Muscle layer of colon (tissue), 2 donors: ENCODE data around the gene AMOTL1.
"Not testable (repeated sequence)": the region's sequence is repeated elsewhere in the genome, so short reads cannot be mapped to it uniquely, and the experiment has no call there.

ENCODE experiments used
- H3K27ac ChIP-seq: one replicate; pipeline ENCODE4 v1.7.0; 2013; ENCODE audit warnings: low read depth, mild to moderate bottlenecking, low read length, moderate library complexity
- H3K27me3 ChIP-seq, 2 donors: one replicate each; pipeline ENCODE4 v1.7.0; 2013; ENCODE audit warnings: low read length in 2 of 2, mild to moderate bottlenecking in 2 of 2; ENCODE audit not compliant: insufficient read depth in 2 of 2, control insufficient read depth in 1 of 2
- H3K36me3 ChIP-seq: one replicate; pipeline ENCODE4 v1.7.0; 2013; ENCODE audit warnings: mild to moderate bottlenecking, low read length; ENCODE audit not compliant: insufficient read depth
- H3K4me1 ChIP-seq: one replicate; pipeline ENCODE4 v1.7.0; 2013; ENCODE audit warnings: mild to moderate bottlenecking, low read length; ENCODE audit not compliant: insufficient read depth
- H3K4me3 ChIP-seq, 2 donors: one replicate each; pipeline ENCODE4 v1.7.0; 2013; ENCODE audit warnings: low read length in 2 of 2, low read depth in 1 of 2, mild to moderate bottlenecking in 1 of 2, moderate library complexity in 1 of 2
- H3K9ac ChIP-seq: one replicate; pipeline ENCODE4 v1.7.0; 2013; ENCODE audit warnings: low read length
- H3K9me3 ChIP-seq: one replicate; pipeline ENCODE4 v1.7.0; 2013; ENCODE audit warnings: mild to moderate bottlenecking, low read length
- donor health status: abdominal sarcoma.
- donor health status: Adenocarcinoma of cecum.

The AMOTL1 gene

DNA sequence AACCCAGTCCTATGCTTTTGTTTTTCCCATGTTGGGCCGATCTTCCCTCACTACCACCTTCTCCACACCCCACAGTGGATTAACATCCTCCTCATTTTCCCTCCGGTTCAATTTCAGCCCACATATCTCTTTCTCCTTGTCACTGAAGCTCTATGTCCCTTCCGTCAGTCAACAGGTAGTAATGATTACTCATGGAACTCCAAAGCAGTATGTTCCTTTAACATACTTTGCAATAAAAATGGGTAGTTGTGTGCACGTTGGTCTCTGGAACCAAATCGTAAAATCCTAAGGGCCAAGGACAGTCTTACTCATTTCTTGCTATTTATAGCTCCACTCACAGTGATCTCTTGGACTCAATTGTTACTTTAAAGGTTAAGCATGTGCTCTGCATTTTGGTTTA, 20.2 kb downstream of the AMOTL1 start:
- Histone ChIP-seq H3K27ac (no peak overlapping the region), H3K4me3 (peak overlapping the region in 1 of 2 donors; percentile 22), H3K9me3 (no peaks in the 10 kb centered on the region), H3K36me3 (no peaks in the 10 kb centered on the region), H3K9ac (no peak overlapping the region), H3K27me3 (no peaks in the 10 kb centered on the region), H3K4me1 (peaks cover 81% of the 10 kb centered on the region)

- no peaks in the 10 kb centered on the region for H3K36me3 ChIP-seq
- peaks cover 80% of the 10 kb centered on the region for H3K4me1 ChIP-seq
- peak overlapping the region; percentile 4 for H3K27ac ChIP-seq
Measured at GRCh38 chr11:94790197-94790596, 22.0 kb downstream of the AMOTL1 start.

GRCh38 chr11:94790661-94791180, 22.6 kb downstream of the AMOTL1 start:
- no peak overlapping the region for H3K27ac ChIP-seq
- H3K9me3 ChIP-seq, result no peaks in the 10 kb centered on the region
- H3K9ac ChIP-seq, result no peak overlapping the region
- no peaks in the 10 kb centered on the region for H3K27me3 ChIP-seq
- no peaks in the 10 kb centered on the region for H3K36me3 ChIP-seq
- no peak overlapping the region for H3K4me3 ChIP-seq
- peaks cover 79% of the 10 kb centered on the region for H3K4me1 ChIP-seq

More at GRCh38 chr11:94790197-94790596, 22.0 kb downstream of the AMOTL1 start:
- H3K9me3 ChIP-seq, result no peaks in the 10 kb centered on the region
- no peak overlapping the region for H3K9ac ChIP-seq
- no peak overlapping the region for H3K4me3 ChIP-seq
- H3K27me3 ChIP-seq, result no peaks in the 10 kb centered on the region

GRCh38 chr11:94791216-94791889, 23.2 kb downstream of the AMOTL1 start:
- Histone ChIP-seq H3K27me3 (no peaks in the 10 kb centered on the region), H3K36me3 (peaks cover 4% of the 10 kb centered on the region), H3K4me1 (peaks cover 81% of the 10 kb centered on the region), H3K9me3 (no peaks in the 10 kb centered on the region), H3K4me3 (no peak overlapping the region), H3K27ac (no peak overlapping the region), H3K9ac (no peak overlapping the region)

- not testable (repeated sequence) for H3K36me3 ChIP-seq, H3K27ac ChIP-seq, H3K9me3 ChIP-seq, H3K27me3 ChIP-seq, H3K4me3 ChIP-seq, H3K9ac ChIP-seq
- peaks cover 80% of the 10 kb centered on the region for H3K4me1 ChIP-seq
Measured at GRCh38 chr11:94791942-94792341, 23.8 kb downstream of the AMOTL1 start.

GRCh38 chr11:94792451-94792850, 24.3 kb downstream of the AMOTL1 start:
- H3K9ac ChIP-seq, result no peak overlapping the region
- no peak overlapping the region for H3K27ac ChIP-seq
- no peak overlapping the region for H3K4me3 ChIP-seq
- H3K9me3 ChIP-seq, result no peaks in the 10 kb centered on the region
- H3K4me1 ChIP-seq, result peaks cover 82% of the 10 kb centered on the region
- peaks cover 4% of the 10 kb centered on the region for H3K36me3 ChIP-seq
- H3K27me3 ChIP-seq, result no peaks in the 10 kb centered on the region

- H3K27me3 ChIP-seq, result no peaks in the 10 kb centered on the region
- peaks cover 4% of the 10 kb centered on the region for H3K36me3 ChIP-seq
- H3K27ac ChIP-seq, result no peak overlapping the region
- peaks cover 83% of the 10 kb centered on the region for H3K4me1 ChIP-seq
- no peaks in the 10 kb centered on the region for H3K9me3 ChIP-seq
- H3K9ac ChIP-seq, result no peak overlapping the region
- H3K4me3 ChIP-seq, result no peak overlapping the region
Measured at GRCh38 chr11:94793002-94793401, 24.8 kb downstream of the AMOTL1 start.

GRCh38 chr11:94793822-94794221, 25.7 kb downstream of the AMOTL1 start:
- Histone ChIP-seq H3K9ac (no peak overlapping the region), H3K27me3 (no peaks in the 10 kb centered on the region), H3K36me3 (peaks cover 4% of the 10 kb centered on the region), H3K27ac (peak overlapping the region; percentile 21), H3K4me1 (peaks cover 76% of the 10 kb centered on the region), H3K4me3 (no peak overlapping the region), H3K9me3 (no peaks in the 10 kb centered on the region)

- H3K4me1 ChIP-seq, result peaks cover 72% of the 10 kb centered on the region
Measured at GRCh38 chr11:94794287-94795168, 26.4 kb downstream of the AMOTL1 start.

DNA sequence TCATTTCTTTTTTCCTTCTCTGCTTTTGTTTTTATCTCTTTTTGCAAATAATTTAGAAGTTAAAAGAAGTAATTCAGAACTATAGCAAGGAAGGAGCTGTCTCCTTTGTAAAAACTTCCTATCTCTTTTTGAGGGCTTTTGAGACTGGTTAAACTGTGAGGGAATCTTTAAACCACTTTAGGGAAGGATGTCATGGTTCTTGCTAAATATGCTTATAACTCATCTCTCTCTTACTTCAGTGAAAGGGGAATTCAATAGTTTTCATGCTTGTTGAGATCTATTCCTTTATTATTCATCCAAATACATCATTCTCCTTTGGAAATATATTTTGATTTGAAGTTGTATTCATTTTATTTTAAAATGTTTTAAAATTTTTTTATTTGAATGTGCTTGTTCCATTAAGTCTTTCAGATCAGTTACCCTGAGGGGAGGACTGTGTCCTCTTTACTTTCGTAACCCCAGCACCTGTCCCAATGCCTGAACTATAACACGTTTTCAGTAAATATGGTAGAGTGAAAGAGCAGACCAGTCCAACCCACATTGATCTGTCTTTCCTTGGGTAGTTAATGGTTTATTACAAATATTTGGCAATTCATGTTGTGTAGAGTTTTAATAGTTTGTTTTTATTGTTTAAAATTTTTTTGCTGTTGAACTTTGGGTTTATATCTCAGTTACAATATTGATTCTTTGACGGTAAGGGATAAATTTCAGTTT, 27.5 kb downstream of the AMOTL1 start:
- H3K27me3 ChIP-seq, result no peaks in the 10 kb centered on the region
- H3K4me3 ChIP-seq, result no peak overlapping the region
- peaks cover 72% of the 10 kb centered on the region for H3K4me1 ChIP-seq
- H3K27ac ChIP-seq, result peak overlapping the region; percentile 35
- H3K9ac ChIP-seq, result no peak overlapping the region
- H3K9me3 ChIP-seq, result no peaks in the 10 kb centered on the region
- H3K36me3 ChIP-seq, result peaks cover 14% of the 10 kb centered on the region

More at GRCh38 chr11:94794287-94795168, 26.4 kb downstream of the AMOTL1 start:
- H3K4me3 ChIP-seq, result peak overlapping the region in 1 of 2 donors; percentile 19
- no peak overlapping the region for H3K9ac ChIP-seq
- peaks cover 6% of the 10 kb centered on the region for H3K36me3 ChIP-seq
- H3K27me3 ChIP-seq, result no peaks in the 10 kb centered on the region
- H3K27ac ChIP-seq, result peak overlapping the region; percentile 35
- no peaks in the 10 kb centered on the region for H3K9me3 ChIP-seq

- no peak overlapping the region for H3K9ac ChIP-seq
- H3K36me3 ChIP-seq, result peaks cover 20% of the 10 kb centered on the region
- H3K4me1 ChIP-seq, result peaks cover 72% of the 10 kb centered on the region
- no peaks in the 10 kb centered on the region for H3K9me3 ChIP-seq
- no peak overlapping the region for H3K4me3 ChIP-seq
- peak overlapping the region; percentile 19 for H3K27ac ChIP-seq
- H3K27me3 ChIP-seq, result no peaks in the 10 kb centered on the region
Measured at GRCh38 chr11:94796190-94796580, 28.0 kb downstream of the AMOTL1 start.
